ENCODE data around the gene SIGLECL1.

SIGLECL1 gene

DNA sequence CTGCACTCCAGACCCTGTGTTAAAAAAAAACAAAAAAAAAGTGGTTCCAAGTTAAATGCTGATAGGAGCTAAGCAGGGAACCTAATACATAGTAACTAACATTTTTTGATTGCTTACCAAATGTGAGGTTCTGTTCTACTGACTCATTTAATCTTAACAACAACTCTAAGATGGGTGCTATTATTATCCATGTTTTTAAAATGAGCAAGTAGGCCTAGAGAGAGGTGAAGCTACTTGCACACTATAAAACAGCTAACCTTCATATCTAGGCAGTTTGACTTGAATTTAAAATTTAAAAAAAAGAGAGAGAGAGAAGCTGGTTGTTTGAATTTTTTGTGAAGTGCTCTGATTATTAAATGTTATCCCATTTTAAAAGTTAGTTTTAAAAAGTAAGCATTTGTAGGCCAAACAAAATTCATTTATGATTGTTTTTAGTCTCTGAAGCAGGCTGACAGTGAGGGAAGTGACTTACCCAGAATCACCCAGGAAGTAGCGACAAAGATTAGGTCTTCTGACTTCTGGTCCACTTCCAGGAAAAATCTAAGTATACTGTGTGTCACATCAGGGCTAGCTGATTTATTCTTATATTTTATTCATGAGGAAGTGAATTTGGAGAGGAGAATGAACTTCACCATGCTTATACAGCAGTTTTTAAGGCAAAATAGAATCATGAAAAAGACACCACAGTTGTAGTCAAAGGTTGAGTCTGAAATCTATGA is 2.4 kb downstream of the SIGLECL1 start:
- DNase-seq, result no peak

DNA sequence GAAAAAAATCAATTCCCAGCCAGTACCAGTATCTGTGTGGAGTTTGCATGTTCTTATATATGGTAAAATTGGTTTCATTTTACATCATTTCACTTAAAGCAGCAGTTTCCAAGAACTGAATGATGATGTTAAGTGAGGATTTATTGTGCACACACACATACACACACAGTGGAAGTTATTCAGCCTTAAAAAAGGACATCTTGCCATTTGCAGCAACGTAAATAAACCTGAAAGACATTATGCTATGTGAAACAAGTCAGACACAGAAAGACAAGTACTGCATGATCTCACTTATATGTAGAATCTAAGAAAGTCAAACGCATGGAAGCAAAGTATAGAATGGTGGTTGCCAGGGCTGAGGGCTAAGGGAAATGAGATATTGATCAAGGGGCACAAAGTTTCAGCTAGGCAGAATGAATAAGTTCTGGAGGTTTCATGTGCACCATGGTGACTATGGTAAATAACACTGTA is 5.3 kb downstream of the SIGLECL1 start:
- DNase-seq, result no peak

DNA sequence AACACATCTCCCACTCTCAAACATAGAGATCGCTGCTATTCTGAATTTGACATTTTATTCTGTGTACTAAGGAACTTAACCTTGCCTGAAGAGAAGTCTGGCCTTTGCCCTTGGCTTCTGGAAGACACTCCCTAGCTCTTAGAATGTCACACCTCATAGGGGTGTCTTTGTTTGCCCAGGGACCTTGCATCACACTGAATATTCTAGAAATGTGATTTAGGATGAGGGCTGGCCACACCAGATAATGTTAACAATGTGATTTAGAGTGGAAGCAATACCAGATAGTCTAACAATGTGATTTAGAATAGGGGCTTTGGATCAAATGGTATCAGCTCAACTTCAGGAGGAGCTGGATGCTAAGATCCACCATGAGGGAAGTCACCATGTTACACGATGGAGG is 6.6 kb downstream of the SIGLECL1 start:
- no peak for DNase-seq

DNA sequence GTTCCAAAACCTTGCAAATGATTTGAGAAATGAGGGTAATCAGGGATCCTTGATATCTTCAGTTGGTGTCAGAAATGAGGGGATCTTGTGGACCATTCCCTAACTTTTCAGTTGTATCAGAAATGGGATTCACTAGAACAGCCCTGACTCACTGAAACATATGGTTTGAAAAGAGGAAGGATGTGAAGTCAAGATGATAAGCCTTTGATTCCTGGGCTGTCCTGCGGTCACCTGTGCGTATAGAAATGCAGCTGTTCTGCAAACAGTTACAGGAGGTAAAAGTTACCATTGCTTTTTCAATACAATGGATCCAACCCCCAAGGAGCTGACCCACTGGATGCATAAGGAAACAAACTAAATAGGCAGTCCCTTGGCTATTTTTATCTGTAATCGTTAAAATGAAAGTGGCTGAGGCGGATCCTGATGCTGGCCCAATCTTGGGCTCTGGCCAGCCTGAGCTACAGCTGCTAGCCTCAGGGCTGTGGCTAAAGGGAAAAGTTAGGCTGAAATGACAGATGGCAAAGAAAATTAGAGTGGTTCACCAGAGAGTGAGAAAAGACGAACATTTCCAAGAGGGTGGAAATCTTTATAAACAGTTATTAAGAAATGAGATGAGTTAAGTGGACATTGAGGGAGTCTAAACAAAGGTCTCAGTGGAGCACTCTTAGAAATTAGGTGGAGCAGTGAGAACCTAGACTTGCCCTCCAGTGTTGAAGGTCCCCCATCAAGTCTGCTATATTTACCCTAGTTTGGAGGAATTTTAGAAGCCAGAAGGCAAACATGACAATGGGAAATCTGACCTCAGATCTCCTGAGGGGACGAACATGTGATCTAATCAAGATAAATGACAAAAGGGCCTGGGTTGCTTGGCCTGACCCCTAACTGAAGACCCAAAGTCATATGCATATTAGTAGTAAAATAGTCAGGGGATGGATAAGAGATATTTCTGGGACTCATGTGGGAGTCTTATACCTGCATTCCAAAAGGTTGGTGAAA is 7.6 kb downstream of the SIGLECL1 start:
- DNase-seq, result no peak

DNA sequence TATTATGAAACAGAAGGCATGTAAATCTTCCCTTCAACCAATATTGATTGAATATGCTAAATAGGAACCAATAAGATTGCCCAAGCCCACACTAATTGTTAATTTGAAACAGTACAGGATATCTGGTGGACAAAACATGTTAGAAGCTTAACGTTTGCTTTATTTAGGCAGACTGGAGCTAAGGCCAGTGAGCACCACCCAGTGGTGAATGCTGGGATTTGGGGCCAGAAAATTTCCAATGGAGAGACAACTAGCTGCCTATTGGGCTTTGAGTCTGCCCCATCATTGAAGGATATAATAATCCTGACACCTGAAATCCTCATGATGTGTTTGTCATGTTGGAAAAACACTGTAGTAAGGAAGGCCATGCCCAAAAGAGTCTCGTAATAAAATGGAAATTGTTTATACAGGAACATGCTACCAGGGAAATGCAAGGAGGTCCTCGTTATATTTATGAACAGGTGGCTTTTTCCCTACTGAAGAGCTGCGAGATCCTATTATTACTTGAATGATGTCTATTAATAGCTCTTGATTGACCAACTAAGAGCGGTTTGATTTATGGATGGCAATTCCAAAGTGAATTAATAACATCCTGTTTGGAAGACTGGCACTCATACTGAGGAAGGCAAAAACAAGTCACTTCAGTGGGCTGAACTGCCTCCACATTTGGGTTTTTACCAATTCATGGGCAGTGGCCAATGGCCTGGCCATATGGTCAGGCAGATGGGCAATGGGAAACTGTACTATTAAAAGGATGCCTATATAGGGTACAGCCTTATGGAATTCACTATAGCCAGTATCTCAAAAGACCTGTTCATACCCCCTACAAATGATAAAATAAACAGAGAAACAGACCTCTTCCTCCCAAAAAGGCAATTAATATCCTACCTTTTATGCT is 8.7 kb downstream of the SIGLECL1 start:
- peak; percentile 40 for DNase-seq

DNA sequence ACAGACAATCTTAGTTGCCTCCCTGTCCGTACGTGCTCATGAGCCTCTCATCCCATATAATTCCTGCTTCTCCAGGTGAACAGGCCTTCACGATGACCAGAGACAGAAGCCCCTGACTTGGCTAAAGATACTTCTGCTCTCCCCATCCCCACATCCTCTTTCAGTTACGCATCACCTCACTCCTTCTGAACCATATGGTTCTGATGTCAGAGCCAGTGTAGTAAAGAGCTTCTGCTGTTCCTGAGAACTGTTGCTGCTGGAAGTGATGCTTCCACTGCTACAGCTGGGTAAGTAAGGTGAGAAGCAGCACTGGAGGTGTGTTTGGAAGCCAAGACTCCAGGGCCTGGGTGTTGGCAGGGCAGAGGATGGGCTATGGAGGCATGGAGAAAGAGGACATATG is 12.9 kb downstream of the SIGLECL1 start:
- no peak for DNase-seq

DNA sequence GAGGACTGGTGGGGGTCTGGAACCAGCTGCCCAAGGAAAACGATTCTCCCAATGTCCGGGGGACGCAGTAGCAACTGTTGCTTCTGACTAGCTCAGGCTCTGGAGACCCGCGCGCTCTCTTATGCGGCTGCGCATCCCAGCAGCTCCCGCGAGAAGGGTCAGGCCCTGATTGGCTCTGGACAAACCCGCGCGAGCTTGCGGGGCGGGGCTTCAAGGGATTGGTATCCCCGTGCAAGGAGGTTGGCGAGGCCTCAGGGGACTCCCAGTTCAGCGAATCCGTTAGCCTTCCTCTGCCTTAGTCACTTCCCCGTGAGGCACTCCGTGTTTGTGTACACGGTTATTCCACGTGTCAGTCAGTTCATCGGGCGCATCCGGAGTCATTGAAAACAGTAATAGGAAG is 20.2 kb downstream of the SIGLECL1 start:
- no peak for DNase-seq

DNA sequence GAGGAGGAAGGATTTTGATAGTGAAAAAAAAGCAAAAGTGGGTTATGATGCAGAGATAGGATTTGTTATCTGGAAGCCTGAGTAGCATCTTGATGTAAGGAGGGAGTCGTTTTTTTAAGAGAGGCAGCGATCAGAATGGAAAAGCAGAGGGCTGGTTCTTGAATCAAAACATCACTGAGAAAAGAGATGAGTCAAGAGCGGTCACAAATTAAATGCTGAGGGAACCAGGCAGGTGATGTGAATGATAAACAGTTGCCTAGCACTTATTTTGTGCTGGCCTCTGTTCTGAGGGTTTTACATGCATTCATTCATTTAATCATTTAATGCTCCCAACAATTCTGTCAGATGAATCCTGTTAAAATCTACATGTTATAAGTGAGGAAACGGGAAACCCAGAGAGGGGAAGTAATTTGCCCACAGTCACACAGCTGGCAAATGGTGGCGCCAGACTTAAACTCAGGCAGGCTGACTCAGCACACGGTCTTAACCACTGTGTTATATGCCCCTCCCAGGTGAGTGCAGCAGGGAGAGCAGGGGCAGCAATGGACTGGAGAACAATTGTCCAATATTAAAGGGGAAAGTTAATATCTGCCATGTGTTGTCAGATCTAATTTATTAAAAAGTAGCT is 21.4 kb downstream of the SIGLECL1 start:
- DNase-seq, result no peak

DNA sequence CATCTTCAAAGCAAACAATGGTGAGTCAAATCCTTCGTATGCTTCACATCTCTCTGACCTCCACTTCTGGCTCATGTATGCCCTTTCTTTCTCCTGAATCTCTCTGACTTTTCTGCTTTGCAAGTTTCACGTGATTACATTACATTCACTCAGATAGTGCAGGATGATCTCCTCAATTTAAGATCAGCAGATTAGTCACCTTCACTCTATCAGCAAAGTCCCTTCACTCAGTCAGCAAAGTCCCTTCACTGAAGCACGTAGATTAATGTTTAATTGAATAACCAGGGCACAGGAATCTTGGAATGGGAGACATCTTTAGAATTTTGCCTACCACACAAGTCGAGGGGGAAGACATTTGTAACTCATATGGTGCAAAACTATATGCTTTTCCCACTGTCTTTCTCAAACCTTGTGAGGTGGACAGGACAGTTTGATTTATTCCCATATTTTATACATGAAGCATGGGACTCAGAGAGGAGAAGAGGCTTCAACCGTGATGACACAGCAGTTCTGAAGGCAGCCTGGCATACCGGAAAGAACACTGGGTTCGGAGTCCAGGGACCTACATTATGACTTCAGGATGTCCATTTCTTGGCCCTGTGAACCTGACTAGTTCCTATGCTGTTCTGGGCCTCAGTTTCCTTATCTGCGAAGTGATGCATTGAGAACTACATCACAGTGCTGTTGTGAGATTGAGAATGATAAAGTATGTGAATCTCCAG is 23.3 kb downstream of the SIGLECL1 start:
- DNase-seq, result no peak

DNA sequence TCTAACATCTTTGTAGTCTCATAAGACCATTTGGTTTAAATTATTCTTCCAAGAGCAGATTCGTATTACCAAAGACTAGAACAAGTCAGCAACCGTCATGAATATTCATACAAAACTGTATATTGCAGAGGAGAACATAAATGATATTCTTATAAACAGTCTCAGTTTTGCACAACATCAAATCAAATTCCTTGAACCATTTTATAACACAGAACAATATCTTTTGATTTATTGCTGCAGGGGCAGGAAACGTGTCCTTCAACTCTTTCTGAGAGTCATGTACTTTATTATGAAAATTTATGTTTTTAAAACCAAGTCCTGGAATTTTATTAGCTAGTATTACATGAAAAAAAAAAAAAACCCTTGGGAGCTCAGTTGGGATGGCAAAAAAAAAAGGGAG is 26.2 kb downstream of the SIGLECL1 start:
- no peak for DNase-seq

DNA sequence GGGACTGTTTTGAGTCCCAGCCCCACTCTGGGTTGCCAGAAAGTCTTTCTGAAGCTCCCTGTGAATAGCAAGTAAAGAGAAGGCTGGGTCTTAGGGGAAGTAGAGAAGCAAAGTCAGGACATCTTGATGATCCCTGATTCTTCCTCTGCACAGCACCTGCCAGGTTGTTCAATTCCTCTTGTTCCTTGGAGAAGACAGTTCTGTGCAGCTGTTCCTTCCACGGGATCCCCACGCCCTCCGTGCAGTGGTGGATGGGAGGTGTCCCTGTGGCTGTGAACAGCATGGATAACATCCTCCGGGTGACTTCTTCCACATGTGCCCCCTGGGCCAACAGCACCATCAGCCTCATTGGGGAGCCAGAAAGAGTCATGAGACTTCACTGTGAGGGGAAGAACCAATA is 31.5 kb downstream of the SIGLECL1 start:
- no peak for DNase-seq

DNA sequence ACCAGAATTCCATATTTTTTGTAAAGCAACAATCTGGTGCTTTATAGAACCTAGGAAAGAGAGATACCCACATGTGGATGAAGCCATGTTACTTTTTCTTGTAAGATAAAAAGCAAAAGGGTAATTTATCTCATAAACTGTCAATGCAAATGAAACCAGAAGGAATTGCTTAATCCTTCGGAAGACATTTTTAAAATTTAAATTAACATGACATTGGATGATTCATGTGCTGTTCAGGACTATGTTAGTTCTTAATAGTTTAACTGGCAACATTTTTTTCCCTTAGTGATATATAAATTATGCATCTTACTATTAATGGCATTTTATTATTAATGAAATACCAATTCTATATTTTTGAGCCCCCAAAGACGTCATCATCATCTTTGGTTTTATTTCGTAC is 34.8 kb downstream of the SIGLECL1 start:
- no peak for DNase-seq

DNA sequence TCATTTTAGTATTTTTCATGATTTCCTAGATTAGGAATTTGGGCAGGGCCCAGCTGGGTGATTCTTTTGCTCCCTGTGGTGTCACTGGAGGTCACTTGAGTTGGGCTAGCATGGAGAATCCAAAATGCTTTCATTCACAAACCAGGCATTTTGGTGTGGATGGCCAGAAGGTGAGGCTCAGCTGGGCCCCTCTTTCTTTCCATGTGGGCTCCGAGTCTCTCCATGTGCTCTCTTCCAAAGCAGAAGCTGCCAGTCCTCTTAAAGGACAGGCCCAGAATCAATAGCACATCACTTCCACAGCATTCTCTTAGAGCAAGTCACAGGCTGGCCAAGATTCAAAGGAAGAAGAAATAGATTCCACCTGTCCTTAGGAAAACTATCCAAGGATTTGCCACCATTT is 38.8 kb downstream of the SIGLECL1 start:
- DNase-seq, result no peak

DNA sequence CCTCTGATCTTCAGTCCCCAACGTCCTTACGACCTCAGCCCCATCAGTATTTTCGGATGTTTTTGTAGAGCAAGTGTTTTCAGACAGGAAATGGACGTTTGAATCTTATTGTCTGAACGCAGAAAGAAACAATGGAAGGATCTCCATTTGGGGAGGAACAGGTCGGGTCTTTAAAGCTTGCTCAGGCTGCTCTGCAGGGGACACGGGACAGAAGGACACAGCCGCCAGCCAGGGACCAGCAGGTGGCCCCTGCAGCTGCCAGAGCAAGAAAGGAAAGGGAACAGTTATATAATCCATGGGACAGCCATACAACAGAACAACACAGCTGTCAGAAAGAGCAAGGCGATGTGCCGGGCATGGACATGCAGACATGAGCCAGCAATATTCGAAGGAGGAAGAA is 42.1 kb downstream of the SIGLECL1 start:
- DNase-seq, result no peak

DNA sequence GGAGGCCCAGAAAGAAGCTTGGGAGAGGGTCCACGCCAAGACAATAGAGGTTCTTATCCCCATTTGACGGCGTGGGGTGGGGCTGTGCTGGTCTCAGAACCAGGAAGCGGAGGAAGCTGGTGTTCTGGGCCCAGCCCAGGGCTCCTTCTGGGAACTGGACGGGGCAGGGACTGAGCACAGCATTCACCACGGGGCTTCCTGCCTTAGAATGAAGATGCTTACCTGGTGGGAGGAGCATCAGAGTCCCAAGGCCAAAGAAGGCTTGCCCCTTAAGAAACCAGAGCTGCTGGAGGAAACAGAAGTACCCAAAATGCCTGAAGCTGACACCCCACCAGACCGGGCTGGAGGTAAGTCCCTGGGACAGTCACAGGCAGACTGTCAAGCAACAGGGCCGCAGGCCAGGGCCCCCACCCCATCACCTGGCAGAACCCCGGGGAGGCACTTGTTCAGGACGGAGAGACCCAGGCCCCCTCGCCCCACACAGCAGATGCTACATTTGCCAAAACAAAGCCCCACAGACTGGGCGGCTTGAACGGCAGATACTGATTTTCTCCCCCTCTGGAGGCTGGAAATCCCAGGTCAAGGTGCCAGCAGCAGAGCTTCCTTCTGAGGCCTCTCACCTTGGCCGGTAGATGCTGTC is 42.8 kb downstream of the SIGLECL1 start:
- DNase-seq, result no peak

DNA sequence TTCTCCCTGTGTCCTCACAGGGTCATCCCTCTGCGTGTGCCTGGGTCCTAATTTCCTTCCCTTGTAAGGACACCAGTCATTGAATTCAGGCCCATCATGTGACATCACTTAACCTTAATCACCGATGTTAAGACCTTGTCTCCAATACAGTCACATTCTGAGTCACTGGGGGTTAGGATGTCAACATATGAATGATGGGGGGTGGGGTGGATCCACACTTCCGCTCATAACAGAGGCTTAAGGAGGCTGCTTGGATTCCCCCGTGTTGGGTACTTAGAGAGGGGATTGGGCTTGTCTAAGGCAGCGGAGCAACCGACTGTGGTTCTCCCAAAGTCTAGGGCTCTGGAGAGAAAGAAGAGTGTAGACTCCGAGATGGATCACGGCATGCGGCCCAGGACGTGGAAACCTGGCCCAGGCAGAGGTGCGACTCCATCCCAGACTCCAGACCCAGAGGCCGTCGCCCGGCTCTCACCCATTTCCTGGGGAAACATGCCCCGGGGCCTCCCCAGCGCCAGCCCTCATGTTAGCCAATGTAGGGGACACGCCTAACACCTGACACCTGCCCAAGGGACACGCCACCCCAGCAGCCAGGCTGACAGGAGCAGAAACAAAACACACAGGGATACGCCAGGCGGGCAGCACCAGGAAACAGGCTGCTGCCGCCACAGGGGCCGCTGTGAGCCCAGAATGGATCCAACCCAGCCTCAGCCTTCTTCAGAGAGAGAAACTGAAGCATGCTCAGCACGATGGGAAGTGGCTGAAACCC is 43.5 kb downstream of the SIGLECL1 start:
- no peak for DNase-seq

DNA sequence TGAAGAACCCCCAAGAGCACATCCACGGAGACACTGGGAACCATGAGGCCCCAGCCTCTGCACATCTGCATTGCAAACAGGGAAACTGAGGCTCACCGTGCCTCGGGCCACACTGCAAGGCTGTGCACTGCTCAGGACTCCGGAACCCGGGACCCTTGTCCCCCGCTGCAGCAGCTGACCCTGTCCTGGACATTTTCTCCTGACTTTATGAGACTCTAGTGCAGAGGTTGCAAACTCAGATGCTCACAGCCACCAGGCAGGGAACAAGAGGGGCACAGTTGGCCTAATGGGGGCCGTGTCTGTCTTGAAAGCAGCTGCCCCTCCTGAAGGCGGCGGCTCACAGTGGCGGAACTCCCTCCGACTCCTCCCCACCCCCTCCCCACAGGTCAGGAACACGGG is 44.1 kb downstream of the SIGLECL1 start:
- DNase-seq, result no peak

DNA sequence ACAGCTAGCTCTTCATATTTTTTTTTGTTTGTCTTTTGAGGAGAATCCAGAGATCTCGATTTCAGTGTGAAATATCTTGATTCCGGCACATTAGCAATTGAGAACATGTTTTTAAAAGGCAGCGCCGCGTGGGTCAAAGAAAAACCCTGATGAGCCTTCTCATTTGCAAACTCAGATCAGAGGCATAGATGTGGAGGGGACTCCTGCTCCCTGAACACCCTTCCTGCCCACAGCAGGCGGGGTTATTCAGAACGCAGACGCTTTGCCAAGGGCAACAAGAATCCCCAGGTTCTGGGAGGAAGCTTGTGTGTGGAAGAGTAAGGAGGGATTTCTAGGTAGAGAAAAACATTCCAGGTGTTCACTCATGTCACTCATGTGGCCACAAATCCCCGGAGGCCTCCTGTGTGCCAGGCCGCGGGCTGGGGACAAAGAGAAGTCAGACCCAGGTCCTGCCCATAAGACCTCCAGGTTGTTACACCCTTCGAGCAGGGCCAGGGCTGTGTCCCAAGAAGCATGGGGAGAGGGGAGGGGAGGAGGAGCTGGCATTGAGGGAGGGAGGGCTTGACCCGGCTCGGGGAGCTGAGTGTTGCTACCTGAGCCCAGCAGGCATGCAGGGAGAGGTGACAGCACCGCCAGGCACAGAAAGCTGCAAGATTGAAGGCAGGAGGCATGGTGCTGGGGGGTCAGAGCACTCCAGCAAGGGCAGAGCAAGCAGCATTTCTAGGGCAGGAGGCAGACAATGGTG is 44.7 kb downstream of the SIGLECL1 start:
- DNase-seq, result no peak

DNA sequence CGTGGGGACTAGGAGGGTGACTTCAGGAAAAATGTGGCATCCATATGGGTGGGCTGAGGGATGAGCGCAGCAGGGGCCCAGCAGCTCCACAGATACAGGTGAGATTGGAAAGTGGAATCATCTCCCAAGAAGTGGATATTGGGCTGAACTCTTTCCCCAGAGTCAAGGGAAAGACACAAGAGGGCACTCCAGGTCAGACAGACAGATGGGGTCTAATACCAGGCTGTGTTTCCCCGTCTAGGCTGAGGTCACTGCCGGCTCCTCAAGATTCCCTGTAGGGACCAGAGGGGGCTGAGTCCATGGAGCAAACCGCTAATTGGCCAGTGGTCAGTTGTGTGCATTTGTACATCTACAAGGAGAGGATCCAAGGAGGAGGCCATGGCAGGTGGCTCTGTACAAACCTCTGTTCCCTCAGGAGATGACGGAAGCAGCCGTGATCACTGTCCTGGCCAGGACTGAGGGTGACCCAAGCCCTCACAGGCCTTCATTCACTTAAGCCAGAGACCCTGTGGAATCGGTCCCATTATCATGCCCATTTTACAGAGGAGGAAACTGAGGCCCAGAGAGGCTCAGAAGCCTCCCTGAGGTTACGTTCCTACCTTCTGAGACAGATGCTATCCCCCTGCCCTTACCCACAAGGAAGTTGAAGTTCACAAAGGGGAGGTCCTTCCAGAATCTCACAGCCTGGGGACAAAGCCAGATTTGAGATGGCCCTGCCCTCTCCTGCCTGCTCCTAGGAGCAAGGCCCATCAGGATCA is 45.6 kb downstream of the SIGLECL1 start:
- DNase-seq, result no peak

Measured in DMS53 (cell line).